ENCODE measurements around the gene XRCC4. TPM values are rescaled to one million over a fixed set of nuclear protein-coding genes. Genes with fewer than 3 reads are reported as not detected.

XRCC4 gene
- total and polyA plus RNA-seq, 9 donors, result 5.1 to 7.1 (median 6.4) TPM

DNA sequence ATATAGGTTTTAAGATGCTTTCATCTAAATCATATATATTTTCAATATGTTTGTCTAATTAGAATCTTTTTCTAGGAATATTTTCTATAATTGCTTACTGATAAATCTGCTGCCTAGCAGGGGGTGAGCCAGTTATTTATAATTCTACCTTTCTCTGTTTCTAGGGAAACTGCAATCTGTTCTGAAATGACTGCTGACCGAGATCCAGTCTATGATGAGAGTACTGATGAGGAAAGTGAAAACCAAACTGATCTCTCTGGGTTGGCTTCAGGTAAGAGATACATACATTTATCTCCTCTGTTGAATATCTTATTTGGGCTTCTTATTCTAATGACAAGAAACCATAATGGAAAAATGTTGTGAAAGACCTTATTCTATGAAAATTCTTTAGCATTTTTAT lies 127.3 kb downstream of the XRCC4 start:
- no CpG with 5 or more reads among the region's 1 CpG for WGBS (ENCODE audit: insufficient coverage)

DNA sequence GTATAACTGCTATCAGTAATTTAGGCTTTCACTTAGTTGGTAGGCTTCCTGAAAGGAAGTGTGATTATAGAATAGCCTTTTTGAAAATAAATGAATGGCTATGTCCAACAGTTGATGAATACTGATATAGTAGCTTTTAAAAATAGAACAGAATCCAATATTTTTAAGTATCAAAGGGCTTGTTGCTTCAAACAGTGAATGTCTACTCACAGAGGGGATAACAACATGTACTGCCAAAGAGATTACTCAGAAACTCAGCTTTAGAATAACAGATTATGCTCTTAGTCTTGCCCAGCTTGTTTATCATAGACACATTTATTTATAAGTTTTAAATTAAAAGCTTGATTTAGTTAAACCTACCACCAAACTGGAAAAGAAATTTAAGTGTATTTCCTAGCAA lies 132.6 kb downstream of the XRCC4 start:
- no peaks in the 10 kb centered on the region for H3K9me3 ChIP-seq (replicated peaks; ENCODE audit: control insufficient read depth, low read depth, low read length)
- no peak overlapping the region for H3K27ac ChIP-seq (ENCODE audit: low read length)
- H3K27me3 ChIP-seq (ENCODE audit: control insufficient read depth, insufficient read depth, low read length), result no peaks in the 10 kb centered on the region
- no peaks in the 10 kb centered on the region for H3K4me1 ChIP-seq (ENCODE audit: control insufficient read depth, insufficient read depth, low read length)
- no peaks in the 10 kb centered on the region for H3K36me3 ChIP-seq (ENCODE audit: control insufficient read depth, insufficient read depth, low read length)
- DNase-seq, result no peak
- no peak overlapping the region for H3K4me3 ChIP-seq (ENCODE audit: low read length)

More for the DNA sequence above, 127.3 kb downstream of the XRCC4 start:
- no peak for DNase-seq
- no peaks in the 10 kb centered on the region for H3K9me3 ChIP-seq (replicated peaks; ENCODE audit: control insufficient read depth, low read depth, low read length)
- H3K36me3 ChIP-seq (ENCODE audit: control insufficient read depth, insufficient read depth, low read length), result no peaks in the 10 kb centered on the region
- no peaks in the 10 kb centered on the region for H3K27me3 ChIP-seq (ENCODE audit: control insufficient read depth, insufficient read depth, low read length)
- no peak overlapping the region for H3K27ac ChIP-seq (ENCODE audit: low read length)
- no peaks in the 10 kb centered on the region for H3K4me1 ChIP-seq (ENCODE audit: control insufficient read depth, insufficient read depth, low read length)
- no peak overlapping the region for H3K4me3 ChIP-seq (ENCODE audit: low read length)

DNA sequence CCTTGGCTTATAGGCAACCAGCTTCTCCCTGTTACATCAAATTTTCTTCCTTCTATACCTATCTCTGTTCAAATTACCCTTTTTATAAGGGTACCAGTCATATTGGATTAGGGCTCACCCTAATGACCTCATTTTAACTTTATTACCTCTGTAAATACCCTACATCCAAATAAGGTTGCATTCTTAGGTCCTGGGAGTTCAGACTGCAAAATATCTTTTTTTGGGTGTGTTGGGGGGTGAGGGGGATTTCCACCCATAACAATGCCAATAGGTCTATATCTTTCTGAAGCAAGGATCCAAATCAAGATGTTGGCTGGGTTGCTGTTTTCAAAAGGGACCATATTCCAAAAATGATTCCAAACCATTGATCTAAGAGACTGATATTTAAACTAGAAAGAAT lies 141.7 kb downstream of the XRCC4 start:
- H3K27ac ChIP-seq (ENCODE audit: low read length), result no peak overlapping the region

DNA sequence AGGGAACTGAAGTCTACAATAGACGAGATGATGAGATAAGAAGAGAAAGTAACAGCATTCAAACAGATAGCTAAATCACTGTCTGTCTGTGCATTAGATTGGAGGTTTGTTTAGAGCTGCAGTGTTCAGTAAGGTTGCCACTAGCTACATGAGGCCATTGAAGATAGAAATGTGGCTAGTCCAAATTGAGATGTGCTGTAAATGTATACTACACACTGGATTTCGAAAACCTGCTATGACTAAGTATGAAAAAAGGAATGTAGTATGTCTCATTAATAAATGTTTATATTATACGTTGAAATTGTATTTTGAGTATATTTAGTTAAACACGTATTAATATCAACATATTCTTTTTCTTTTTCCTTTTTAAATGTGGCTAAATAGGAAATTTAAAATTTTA lies 142.1 kb downstream of the XRCC4 start:
- no peaks in the 10 kb centered on the region for H3K36me3 ChIP-seq (ENCODE audit: control insufficient read depth, insufficient read depth, low read length)
- H3K27ac ChIP-seq (ENCODE audit: low read length), result no peak overlapping the region
- no peaks in the 10 kb centered on the region for H3K27me3 ChIP-seq (ENCODE audit: control insufficient read depth, insufficient read depth, low read length)
- WGBS (ENCODE audit: insufficient coverage), result no CpG with 5 or more reads among the region's 4 CpGs
- H3K4me3 ChIP-seq (ENCODE audit: low read length), result no peak overlapping the region
- no peaks in the 10 kb centered on the region for H3K9me3 ChIP-seq (replicated peaks; ENCODE audit: control insufficient read depth, low read depth, low read length)
- DNase-seq, result no peak
- no peaks in the 10 kb centered on the region for H3K4me1 ChIP-seq (ENCODE audit: control insufficient read depth, insufficient read depth, low read length)

More for the DNA sequence above, 141.7 kb downstream of the XRCC4 start:
- Histone ChIP-seq H3K4me3 (ENCODE audit: low read length) (no peak overlapping the region), H3K4me1 (ENCODE audit: control insufficient read depth, insufficient read depth, low read length) (no peaks in the 10 kb centered on the region), H3K27me3 (ENCODE audit: control insufficient read depth, insufficient read depth, low read length) (no peaks in the 10 kb centered on the region), H3K36me3 (ENCODE audit: control insufficient read depth, insufficient read depth, low read length) (no peaks in the 10 kb centered on the region), H3K9me3 (replicated peaks; ENCODE audit: control insufficient read depth, low read depth, low read length) (no peaks in the 10 kb centered on the region)
- no peak for DNase-seq

DNA sequence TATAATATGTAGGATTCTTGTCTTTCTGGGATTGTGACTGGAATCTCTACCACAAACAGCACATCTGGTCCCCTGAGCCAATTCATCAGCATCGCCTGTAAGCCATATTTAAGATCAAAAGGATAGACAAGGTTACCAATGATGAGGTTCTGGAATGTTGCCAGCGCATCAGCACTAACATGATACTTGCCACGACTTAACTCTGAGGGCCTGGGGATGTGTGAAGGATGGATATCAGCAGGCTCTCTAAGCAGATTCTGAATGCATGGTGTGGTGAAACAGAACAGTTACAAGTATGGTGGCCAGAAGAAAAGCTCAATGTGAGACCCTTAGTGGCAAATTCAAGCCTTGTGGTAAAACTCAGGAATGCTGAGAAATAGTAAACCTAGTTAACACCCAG lies 143.0 kb downstream of the XRCC4 start:
- no peaks in the 10 kb centered on the region for H3K27me3 ChIP-seq (ENCODE audit: control insufficient read depth, insufficient read depth, low read length)
- H3K27ac ChIP-seq (ENCODE audit: low read length), result no peak overlapping the region
- WGBS (ENCODE audit: insufficient coverage), result 32% methylated on average over 3 of the region's 3 CpGs
- no peaks in the 10 kb centered on the region for H3K36me3 ChIP-seq (ENCODE audit: control insufficient read depth, insufficient read depth, low read length)
- no peaks in the 10 kb centered on the region for H3K4me1 ChIP-seq (ENCODE audit: control insufficient read depth, insufficient read depth, low read length)
- DNase-seq, result no peak
- H3K9me3 ChIP-seq (replicated peaks; ENCODE audit: control insufficient read depth, low read depth, low read length), result no peaks in the 10 kb centered on the region
- H3K4me3 ChIP-seq (ENCODE audit: low read length), result no peak overlapping the region

DNA sequence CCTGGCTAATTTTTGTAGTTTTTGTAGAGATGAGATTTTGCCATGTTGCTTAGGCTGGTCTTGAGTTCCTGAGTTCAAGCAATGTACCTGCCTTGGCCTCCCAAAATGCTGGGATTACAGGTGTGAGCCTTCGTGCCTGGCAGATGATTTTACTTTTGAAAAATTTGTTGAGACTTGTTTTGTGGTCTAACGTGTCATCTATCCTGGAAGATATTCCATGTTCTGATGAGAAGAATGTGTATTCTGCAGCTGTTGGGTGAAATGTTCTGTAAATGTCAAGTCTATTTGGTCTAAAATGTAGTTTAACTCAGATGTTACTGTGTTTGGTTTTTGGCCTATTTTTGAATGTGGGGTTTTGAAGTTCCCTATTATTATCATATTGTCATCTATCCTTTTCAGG lies 145.6 kb downstream of the XRCC4 start:
- 64% methylated on average over 2 of the region's 2 CpGs for WGBS (ENCODE audit: insufficient coverage)
- Histone ChIP-seq H3K4me1 (ENCODE audit: control insufficient read depth, insufficient read depth, low read length) (no peaks in the 10 kb centered on the region), H3K36me3 (ENCODE audit: control insufficient read depth, insufficient read depth, low read length) (no peaks in the 10 kb centered on the region), H3K27me3 (ENCODE audit: control insufficient read depth, insufficient read depth, low read length) (no peaks in the 10 kb centered on the region), H3K27ac (ENCODE audit: low read length) (no peak overlapping the region), H3K9me3 (replicated peaks; ENCODE audit: control insufficient read depth, low read depth, low read length) (no peaks in the 10 kb centered on the region), H3K4me3 (ENCODE audit: low read length) (no peak overlapping the region)
- no peak for DNase-seq

DNA sequence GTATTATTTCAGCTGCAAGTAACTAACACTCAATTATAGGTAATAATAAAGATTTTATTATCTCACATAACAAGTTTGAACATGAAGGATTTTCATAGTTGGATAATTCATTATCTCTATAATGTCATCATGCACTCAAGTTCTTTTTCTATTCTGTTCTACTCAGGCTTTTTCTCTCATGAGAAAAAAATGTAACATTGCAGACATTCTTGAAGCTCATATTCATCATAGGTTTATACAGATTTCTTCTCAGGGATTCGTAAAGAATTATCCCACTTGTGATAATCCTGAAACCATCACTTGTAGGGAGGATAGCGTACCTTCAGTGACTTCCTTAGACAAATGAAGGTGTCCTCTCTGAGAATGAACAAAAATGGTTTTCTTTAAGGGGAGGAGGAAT lies 150.3 kb downstream of the XRCC4 start:
- DNase-seq, result no peak
- no peaks in the 10 kb centered on the region for H3K4me1 ChIP-seq (ENCODE audit: control insufficient read depth, insufficient read depth, low read length)
- no peak overlapping the region for H3K27ac ChIP-seq (ENCODE audit: low read length)
- no peaks in the 10 kb centered on the region for H3K9me3 ChIP-seq (replicated peaks; ENCODE audit: control insufficient read depth, low read depth, low read length)
- no peak overlapping the region for H3K4me3 ChIP-seq (ENCODE audit: low read length)
- no peaks in the 10 kb centered on the region for H3K36me3 ChIP-seq (ENCODE audit: control insufficient read depth, insufficient read depth, low read length)
- WGBS (ENCODE audit: insufficient coverage), result no CpG with 5 or more reads among the region's 2 CpGs
- no peaks in the 10 kb centered on the region for H3K27me3 ChIP-seq (ENCODE audit: control insufficient read depth, insufficient read depth, low read length)

DNA sequence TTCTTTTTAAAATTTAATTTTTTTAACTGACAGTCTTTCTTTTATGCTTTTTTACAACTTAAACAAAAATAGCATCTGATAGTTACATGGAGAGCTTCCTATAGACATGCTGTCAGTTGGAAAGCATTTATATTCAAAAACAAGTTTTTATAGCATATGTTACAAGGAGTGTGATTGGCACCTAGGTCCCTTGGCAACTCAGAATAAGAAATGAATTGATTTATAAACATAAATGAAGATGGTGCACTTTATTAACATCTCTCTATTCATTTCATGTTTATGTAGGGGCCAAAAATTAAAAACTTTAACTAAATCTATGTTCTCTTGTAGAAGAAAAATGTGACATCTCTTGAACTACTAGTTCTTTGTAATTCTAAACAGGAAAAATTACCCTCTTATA lies 153.2 kb downstream of the XRCC4 start:
- H3K4me3 ChIP-seq (ENCODE audit: low read length), result no peak overlapping the region
- H3K36me3 ChIP-seq (ENCODE audit: control insufficient read depth, insufficient read depth, low read length), result no peaks in the 10 kb centered on the region
- no peaks in the 10 kb centered on the region for H3K27me3 ChIP-seq (ENCODE audit: control insufficient read depth, insufficient read depth, low read length)
- DNase-seq, result no peak
- H3K4me1 ChIP-seq (ENCODE audit: control insufficient read depth, insufficient read depth, low read length), result no peaks in the 10 kb centered on the region
- no peak overlapping the region for H3K27ac ChIP-seq (ENCODE audit: low read length)
- H3K9me3 ChIP-seq (replicated peaks; ENCODE audit: control insufficient read depth, low read depth, low read length), result no peaks in the 10 kb centered on the region

DNA sequence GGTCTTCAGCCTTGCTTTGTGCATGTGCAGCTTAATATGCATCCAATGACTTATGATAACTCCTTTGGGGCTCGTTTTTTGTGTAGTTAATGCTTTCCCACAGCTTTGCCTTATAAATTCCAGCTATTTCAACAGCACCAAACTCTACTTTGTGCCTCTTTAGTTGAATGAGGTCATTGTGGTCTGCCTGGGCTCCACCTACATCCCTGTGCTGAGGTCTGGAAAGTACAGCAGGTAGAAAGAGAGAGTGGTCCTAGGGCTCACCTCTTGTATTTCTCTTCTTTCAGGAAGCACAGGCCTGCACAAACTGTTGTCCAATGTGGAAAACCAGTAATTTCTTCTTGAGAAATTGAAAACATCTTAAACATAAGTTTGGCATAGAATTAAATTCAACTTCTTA lies 167.2 kb downstream of the XRCC4 start:
- H3K4me3 ChIP-seq (ENCODE audit: low read length), result no peak overlapping the region
- WGBS (ENCODE audit: insufficient coverage), result no CpG with 5 or more reads among the region's 1 CpG
- H3K9me3 ChIP-seq (replicated peaks; ENCODE audit: control insufficient read depth, low read depth, low read length), result no peaks in the 10 kb centered on the region
- DNase-seq, result no peak
- H3K27me3 ChIP-seq (ENCODE audit: control insufficient read depth, insufficient read depth, low read length), result no peaks in the 10 kb centered on the region
- H3K27ac ChIP-seq (ENCODE audit: low read length), result no peak overlapping the region
- H3K4me1 ChIP-seq (ENCODE audit: control insufficient read depth, insufficient read depth, low read length), result no peaks in the 10 kb centered on the region
- no peaks in the 10 kb centered on the region for H3K36me3 ChIP-seq (ENCODE audit: control insufficient read depth, insufficient read depth, low read length)

DNA sequence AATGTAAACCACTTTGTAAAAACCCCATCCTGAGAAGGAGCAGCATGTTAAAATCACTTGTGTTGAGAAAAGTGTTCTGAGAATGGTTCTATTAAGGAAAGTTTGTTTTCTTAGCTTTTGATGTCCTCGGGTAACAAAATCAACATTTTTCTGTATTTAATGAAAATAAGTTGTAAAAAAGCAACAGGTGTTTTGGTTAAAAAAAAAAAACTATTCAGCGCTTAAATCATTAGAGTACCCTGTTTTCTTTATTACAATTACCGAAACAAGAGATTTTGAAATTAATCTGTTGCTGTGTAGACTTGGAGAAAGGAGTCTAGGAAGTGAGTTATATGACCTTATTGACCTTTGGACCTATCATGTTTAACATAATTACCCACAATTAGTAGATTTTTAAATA lies 167.7 kb downstream of the XRCC4 start:
- Histone ChIP-seq H3K4me3 (ENCODE audit: low read length) (no peak overlapping the region), H3K27ac (ENCODE audit: low read length) (no peak overlapping the region), H3K36me3 (ENCODE audit: control insufficient read depth, insufficient read depth, low read length) (no peaks in the 10 kb centered on the region), H3K27me3 (ENCODE audit: control insufficient read depth, insufficient read depth, low read length) (no peaks in the 10 kb centered on the region), H3K9me3 (replicated peaks; ENCODE audit: control insufficient read depth, low read depth, low read length) (no peaks in the 10 kb centered on the region), H3K4me1 (ENCODE audit: control insufficient read depth, insufficient read depth, low read length) (no peaks in the 10 kb centered on the region)
- no peak for DNase-seq
- WGBS (ENCODE audit: insufficient coverage), result no CpG with 5 or more reads among the region's 3 CpGs

DNA sequence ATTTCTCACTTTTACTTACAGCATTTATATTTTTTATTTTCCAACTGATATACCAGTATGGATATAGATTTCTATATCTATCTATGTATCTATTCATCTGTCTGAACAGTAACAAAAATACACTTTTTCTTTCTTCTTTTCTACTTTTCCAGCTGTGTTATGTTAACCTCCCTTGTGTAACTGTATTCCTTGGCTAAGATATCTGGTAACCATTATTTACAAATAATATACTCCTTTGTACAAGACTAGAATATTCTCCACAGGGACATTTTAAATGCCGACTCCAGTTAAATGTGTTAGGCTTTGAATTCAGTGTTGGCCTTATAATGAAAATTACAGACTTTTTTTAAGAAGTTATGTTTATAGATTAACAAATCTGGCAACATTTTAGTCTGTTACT lies 168.7 kb downstream of the XRCC4 start:
- H3K4me3 ChIP-seq (ENCODE audit: low read length), result no peak overlapping the region
- no CpG with 5 or more reads among the region's 1 CpG for WGBS (ENCODE audit: insufficient coverage)
- H3K36me3 ChIP-seq (ENCODE audit: control insufficient read depth, insufficient read depth, low read length), result no peaks in the 10 kb centered on the region
- DNase-seq, result peak; percentile 70
- H3K27me3 ChIP-seq (ENCODE audit: control insufficient read depth, insufficient read depth, low read length), result no peaks in the 10 kb centered on the region
- no peaks in the 10 kb centered on the region for H3K9me3 ChIP-seq (replicated peaks; ENCODE audit: control insufficient read depth, low read depth, low read length)
- H3K4me1 ChIP-seq (ENCODE audit: control insufficient read depth, insufficient read depth, low read length), result no peaks in the 10 kb centered on the region
- H3K27ac ChIP-seq (ENCODE audit: low read length), result no peak overlapping the region

Data from muscle of leg (tissue), 11 donors.